Thyroid gland (tissue), 4 donors: ENCODE results near the gene PNN. TPM values are rescaled to one million over a fixed set of nuclear protein-coding genes. Genes with fewer than 3 reads are reported as not detected.
A peak's percentile ranks its signal among the peaks of the same experiment; 100 is the strongest.
"Not testable (repeated sequence)": the region's sequence is repeated elsewhere in the genome, so short reads cannot be mapped to it uniquely, and the experiment has no call there.

ENCODE experiments used
- DNase-seq, 2 donors: peaks; one replicate each; pipeline ENCODE4 v3.0.0-alpha.2; 2019
- H3K27ac ChIP-seq, 3 donors: fragments of 200-600 bp; sonication (generic); 1 replicate in 2 of 3; 2 replicates in 1 of 3; pipeline ENCODE4 v1.5.1; 2016 to 2019; ENCODE audit warnings: mild to moderate bottlenecking in 1 of 3, moderate library complexity in 1 of 3
- H3K27me3 ChIP-seq: fragments of 200-600 bp; sonication (generic); one replicate; pipeline ENCODE4 v1.5.1; 2019
- H3K36me3 ChIP-seq, 2 donors: fragments of 200-600 bp; sonication (generic); one replicate each; pipeline ENCODE4 v1.5.1; 2016 to 2019
- H3K4me1 ChIP-seq, 2 donors: fragments of 200-600 bp; sonication (generic); one replicate each; pipeline ENCODE4 v1.5.1; 2017 to 2019
- H3K4me3 ChIP-seq, 3 donors: fragments of 200-600 bp; sonication (generic); replicated peaks in 1 of 3; 1 replicate in 2 of 3; 2 replicates in 1 of 3; pipeline ENCODE4 v1.5.1; 2016; ENCODE audit warnings: mild to moderate bottlenecking in 1 of 3
- H3K9me3 ChIP-seq: fragments of 200-600 bp; sonication (generic); one replicate; pipeline ENCODE4 v1.5.1; 2017
- POLR2A ChIP-seq, 2 donors: fragments of 450-650 bp; IDR thresholded peaks; one replicate each; pipeline ENCODE4 v1.6.1; 2017; ENCODE audit warnings: antibody characterized with exemption in 2 of 2, mild to moderate bottlenecking in 2 of 2, moderate library complexity in 1 of 2
- WGBS, 2 donors: methylation state at CpG; one replicate each; pipeline ENCODE4 v1.1.5; 2017; 5-methylcytosine and 5-hydroxymethylcytosine counted together
- intact Hi-C: fragments of 100-400 bp; cut with DNase I; formaldehyde crosslinking; loops from one replicate; pipeline ENCODE4 v1.15.1; 2023
- total RNA-seq, 4 donors: library from RNA; depleted of rRNA; stranded (reverse); fragments of >200 nt; gene quantifications; one replicate each; pipeline ENCODE4 v1.2.3, GENCODE V29; 2016
- TF ChIP-seq, protein P1 (sequence below), 6 experiments: fragments of 200-600 bp in 3 of 6; fragments of 450-650 bp in 3 of 6; sonication (generic) in 3 of 6; IDR thresholded peaks; one replicate each; pipeline ENCODE4 v1.5.1; 2016 to 2019; ENCODE audit warnings: antibody characterized with exemption in 6 of 6, mild to moderate bottlenecking in 2 of 6, inconsistent platforms in 1 of 6, moderate library complexity in 1 of 6

PNN gene
- total RNA-seq: 10 to 100 TPM; 28.6 to 45.7 (median 43.1) TPM

DNA sequence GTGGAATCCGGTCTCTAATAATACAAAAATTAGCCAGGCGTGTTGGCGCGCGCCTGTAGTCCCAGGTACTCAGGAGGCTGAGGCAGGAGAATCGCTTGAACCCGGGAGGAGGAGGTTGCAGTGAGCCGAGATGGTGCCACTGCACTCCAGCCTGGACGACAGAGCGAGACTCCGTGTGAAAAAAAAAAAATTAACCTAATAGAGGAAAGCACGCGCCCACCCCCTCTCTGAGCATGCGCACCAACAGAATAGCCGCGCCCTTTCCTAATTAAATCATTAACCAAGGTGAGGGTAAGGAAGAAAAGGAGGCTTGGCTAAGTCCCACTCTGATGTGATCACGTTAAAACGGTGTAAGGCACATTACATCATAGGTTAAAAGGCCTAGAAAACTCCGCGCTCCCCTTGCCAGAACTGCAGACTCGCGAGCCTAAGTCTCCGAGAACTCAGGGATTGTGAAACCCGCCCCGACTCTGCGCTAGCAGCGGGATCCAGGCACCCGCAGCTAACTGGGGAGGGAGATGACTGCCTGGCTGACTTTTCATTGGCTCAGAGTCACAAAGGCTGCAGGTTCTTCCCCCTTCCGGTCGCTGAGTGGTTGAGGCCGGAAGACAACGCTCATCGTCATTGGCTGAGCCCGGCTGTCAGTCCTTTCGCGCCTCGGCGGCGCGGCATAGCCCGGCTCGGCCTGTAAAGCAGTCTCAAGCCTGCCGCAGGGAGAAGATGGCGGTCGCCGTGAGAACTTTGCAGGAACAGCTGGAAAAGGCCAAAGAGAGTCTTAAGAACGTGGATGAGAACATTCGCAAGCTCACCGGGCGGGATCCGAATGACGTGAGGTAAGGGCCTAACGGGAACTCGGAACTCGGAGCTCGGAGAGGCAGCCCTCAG lies at the start of gene PNN:
Gene PNN (plus strand): TSS at position 695 of the 885 bp plus-strand sequence. CDS start 26 bp downstream, at position 721.
- peak within 1 kb of the TSS; percentile 51 to 75 (median 67) for H3K4me3 ChIP-seq
- peaks cover 0 to 10% of the 10 kb centered on the region in 2 donors for H3K4me1 ChIP-seq
- H3K27me3 ChIP-seq: no peaks in the 10 kb centered on the region
- no peaks in the 10 kb centered on the region for H3K9me3 ChIP-seq
- H3K27ac ChIP-seq: peak within 1 kb of the TSS; percentile 85 to 95 (median 94)
- intact Hi-C loops: loop anchor here (5.0 to 10.0 kb wide), 2 partner anchors 58 to 250 kb away; no protein-coding TSS in a partner anchor
- 5% methylated on average over 50 to 53 of the region's 56 CpGs for WGBS, 2 donors
- TF ChIP-seq, protein P1, sequence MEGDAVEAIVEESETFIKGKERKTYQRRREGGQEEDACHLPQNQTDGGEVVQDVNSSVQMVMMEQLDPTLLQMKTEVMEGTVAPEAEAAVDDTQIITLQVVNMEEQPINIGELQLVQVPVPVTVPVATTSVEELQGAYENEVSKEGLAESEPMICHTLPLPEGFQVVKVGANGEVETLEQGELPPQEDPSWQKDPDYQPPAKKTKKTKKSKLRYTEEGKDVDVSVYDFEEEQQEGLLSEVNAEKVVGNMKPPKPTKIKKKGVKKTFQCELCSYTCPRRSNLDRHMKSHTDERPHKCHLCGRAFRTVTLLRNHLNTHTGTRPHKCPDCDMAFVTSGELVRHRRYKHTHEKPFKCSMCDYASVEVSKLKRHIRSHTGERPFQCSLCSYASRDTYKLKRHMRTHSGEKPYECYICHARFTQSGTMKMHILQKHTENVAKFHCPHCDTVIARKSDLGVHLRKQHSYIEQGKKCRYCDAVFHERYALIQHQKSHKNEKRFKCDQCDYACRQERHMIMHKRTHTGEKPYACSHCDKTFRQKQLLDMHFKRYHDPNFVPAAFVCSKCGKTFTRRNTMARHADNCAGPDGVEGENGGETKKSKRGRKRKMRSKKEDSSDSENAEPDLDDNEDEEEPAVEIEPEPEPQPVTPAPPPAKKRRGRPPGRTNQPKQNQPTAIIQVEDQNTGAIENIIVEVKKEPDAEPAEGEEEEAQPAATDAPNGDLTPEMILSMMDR (IDR thresholded peaks at IDR 0.05): peak in 1 of 6 experiments; percentile 2
- TF ChIP-seq POLR2A (IDR thresholded peaks at IDR 0.05): peak in 1 of 2 donors; percentile 93
- H3K36me3 ChIP-seq: peaks cover 33 to 34% of the 10 kb centered on the region in 2 donors
- peak; percentile 97 to 98 for DNase-seq

DNA sequence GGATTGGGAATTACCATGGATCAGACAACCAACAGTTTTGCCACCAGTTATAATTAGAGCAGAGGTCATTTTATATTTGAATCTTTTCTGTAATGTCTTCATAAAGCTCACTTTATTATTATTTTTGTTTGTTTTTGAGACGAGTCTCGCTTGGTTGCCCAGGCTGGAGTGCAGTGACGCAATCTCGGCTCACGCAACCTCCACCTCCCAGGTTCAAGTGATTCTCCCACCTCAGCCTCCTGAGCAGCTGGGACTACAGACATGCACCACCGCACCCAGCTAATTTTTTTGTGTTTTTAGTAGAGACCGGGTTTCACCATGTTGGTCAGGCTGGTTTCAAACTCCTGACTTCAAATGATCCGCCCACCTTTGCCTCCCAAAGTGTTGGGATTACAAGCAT lies 37.2 kb upstream of the PNN start:
- H3K4me1 ChIP-seq, H3K27me3 ChIP-seq, H3K9me3 ChIP-seq, DNase-seq, H3K27ac ChIP-seq, intact Hi-C loops, H3K4me3 ChIP-seq: not testable (repeated sequence)
- WGBS, 2 donors: 82% methylated on average over 8 of the region's 8 CpGs
- H3K36me3 ChIP-seq: peaks cover 3 to 12% of the 10 kb centered on the region in 2 donors

DNA sequence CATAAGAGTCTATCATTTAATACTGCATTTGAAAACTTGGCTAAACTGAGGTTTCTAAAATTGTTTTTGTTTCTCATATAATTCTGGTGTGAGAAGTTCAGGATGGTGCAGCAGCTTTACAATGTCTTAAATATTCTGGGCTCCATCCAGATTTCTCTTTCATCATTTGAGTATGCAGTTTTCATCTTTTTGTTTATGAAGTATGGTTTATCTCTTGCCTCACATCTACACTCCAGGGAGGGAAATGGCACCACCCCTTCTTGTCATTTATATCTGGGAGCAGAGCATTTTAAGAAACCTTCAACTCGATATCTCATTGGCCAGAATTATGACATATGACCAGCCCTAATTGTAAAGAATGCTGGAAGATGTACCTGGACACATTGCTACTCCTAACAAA lies 36.6 kb upstream of the PNN start:
- no peaks in the 10 kb centered on the region for H3K4me1 ChIP-seq
- no peaks in the 10 kb centered on the region for H3K9me3 ChIP-seq
- H3K4me3 ChIP-seq: no peak overlapping the region
- no peak overlapping the region for H3K27ac ChIP-seq
- intact Hi-C loops: no loop called here
- peaks cover 3 to 11% of the 10 kb centered on the region in 2 donors for H3K36me3 ChIP-seq
- TF ChIP-seq, protein P1 (IDR thresholded peaks at IDR 0.05): no peak
- no peak for TF ChIP-seq POLR2A (IDR thresholded peaks at IDR 0.05)
- H3K27me3 ChIP-seq: no peaks in the 10 kb centered on the region
- DNase-seq: no peak
- 92 to 94% methylated on average over 1 of the region's 1 CpG for WGBS, 2 donors

DNA sequence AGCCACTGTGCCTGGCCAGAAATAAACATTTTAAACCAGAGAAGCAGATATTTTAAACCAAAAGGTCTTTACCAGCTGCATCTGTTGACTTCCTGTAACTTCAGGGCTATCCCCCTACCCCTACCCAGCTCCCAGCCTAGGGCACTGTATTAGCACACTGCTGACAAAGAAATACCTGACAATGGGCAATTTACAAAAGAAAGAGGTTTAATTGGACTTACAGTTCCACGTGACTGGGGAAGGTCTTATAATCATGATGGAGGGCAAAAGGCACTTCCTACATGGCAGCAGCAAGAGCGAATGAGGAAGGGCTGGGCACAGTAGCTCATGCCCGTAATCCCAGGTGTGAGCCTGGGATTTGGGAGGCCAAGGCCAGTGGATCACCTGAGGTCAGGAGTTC lies 34.9 kb upstream of the PNN start:
- 93 to 98% methylated on average over 3 of the region's 3 CpGs for WGBS, 2 donors
- Histone ChIP-seq H3K4me3 (no peak overlapping the region), H3K4me1 (no peaks in the 10 kb centered on the region), H3K9me3 (no peaks in the 10 kb centered on the region), H3K27me3 (no peaks in the 10 kb centered on the region), H3K36me3 (peaks cover 3 to 6% of the 10 kb centered on the region in 2 donors), H3K27ac (no peak overlapping the region)
- intact Hi-C loops: no loop called here
- TF ChIP-seq, protein P1 (IDR thresholded peaks at IDR 0.05): no peak
- no peak for TF ChIP-seq POLR2A (IDR thresholded peaks at IDR 0.05)
- DNase-seq: no peak

DNA sequence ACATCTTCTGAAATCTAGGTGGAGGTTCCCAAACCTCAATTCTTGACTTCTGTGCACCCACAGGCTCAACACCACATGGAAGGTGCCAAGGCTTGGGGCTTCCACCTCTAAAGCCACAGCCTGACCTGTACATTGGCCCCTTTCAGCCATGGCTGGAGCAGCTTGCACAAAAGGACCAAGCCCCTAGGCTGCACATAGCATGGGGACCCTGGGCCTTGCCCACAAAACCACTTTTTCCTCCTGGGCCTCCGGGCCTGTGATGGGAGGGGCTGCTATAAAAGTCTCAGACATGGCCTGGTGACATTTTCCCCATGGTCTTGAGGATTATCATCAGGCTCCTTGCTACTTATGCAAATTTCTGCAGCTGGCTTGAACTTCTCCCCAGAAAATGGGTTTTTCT lies 33.4 kb upstream of the PNN start:
- DNase-seq, H3K27ac ChIP-seq, H3K27me3 ChIP-seq, H3K9me3 ChIP-seq, H3K4me1 ChIP-seq, intact Hi-C loops, H3K36me3 ChIP-seq, H3K4me3 ChIP-seq: not testable (repeated sequence)
- 90 to 100% methylated on average over 1 of the region's 1 CpG for WGBS, 2 donors

DNA sequence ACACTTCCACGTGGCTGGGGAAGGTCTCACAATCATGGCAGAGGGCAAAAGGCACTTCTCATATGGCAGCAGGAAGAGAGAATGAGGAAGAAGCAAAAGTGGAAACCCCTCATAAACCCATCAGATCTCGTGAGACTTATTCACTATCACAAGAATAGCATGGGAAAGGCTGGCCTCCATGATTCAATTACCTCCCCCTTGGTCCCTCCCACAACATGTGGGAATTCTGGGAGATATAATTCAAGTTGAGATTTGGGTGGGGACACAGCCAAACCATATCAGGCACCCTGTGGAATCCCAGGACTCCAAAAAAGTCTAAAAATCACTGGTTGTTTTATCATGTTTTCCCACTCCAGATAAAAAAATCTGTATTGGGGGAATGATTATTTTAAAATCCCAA lies 31.8 kb upstream of the PNN start:
- H3K4me3 ChIP-seq, H3K27me3 ChIP-seq, H3K4me1 ChIP-seq, H3K36me3 ChIP-seq, H3K27ac ChIP-seq, DNase-seq, H3K9me3 ChIP-seq, intact Hi-C loops: not testable (repeated sequence)
- WGBS, 2 donors: 70 to 76% methylated on average over 2 of the region's 2 CpGs
